Kidney epithelial cell (primary cell): ENCODE data around the gene TMEM59. TPM values are rescaled to one million over a fixed set of nuclear protein-coding genes. Genes with fewer than 3 reads are reported as not detected.

Experiments
- DNase-seq: peaks from one replicate; pipeline ENCODE4 v3.0.0-alpha.2; 2010; ENCODE audit warnings: low read depth
- H3K27me3 ChIP-seq: 2 replicates; pipeline ENCODE4 v1.6.0; 2011; ENCODE audit warnings: low read length; ENCODE audit not compliant: control insufficient read depth, insufficient read depth
- H3K36me3 ChIP-seq: 2 replicates; pipeline ENCODE4 v1.5.1; 2011; ENCODE audit warnings: low read length; ENCODE audit not compliant: control insufficient read depth, insufficient read depth
- H3K4me3 ChIP-seq: 2 replicates; pipeline ENCODE4 v1.5.1; 2011; ENCODE audit warnings: low read depth, mild to moderate bottlenecking, control low read depth, low read length
- CTCF ChIP-seq: IDR thresholded peaks from 2 replicates; pipeline ENCODE4 v1.5.1; 2011; ENCODE audit warnings: mild to moderate bottlenecking, moderate library complexity, low read length, control low read depth, inconsistent platforms; ENCODE audit not compliant: insufficient read depth, poor library complexity, severe bottlenecking
- total RNA-seq: library from RNA; depleted of rRNA; stranded (reverse); fragments of >200 nt; gene quantifications from 2 replicates; pipeline ENCODE4 v1.2.3, GENCODE V29; 2015

Gene TMEM59
- total RNA-seq, 1 donor from 2014 or later: 138 TPM

- no peak for DNase-seq
- TF ChIP-seq CTCF: no peak
- H3K36me3 ChIP-seq: no peaks in the 10 kb centered on the region
- H3K27me3 ChIP-seq: peaks cover 42% of the 10 kb centered on the region
- H3K4me3 ChIP-seq: no peak overlapping the region
Measured at GRCh38 chr1:54012008-54012325, 41.0 kb downstream of the TMEM59 start.

- no peak for TF ChIP-seq CTCF
- H3K27me3 ChIP-seq: peaks cover 42% of the 10 kb centered on the region
- DNase-seq: no peak
- H3K36me3 ChIP-seq: no peaks in the 10 kb centered on the region
- no peak overlapping the region for H3K4me3 ChIP-seq
Measured at GRCh38 chr1:54011316-54012007, 41.5 kb downstream of the TMEM59 start.

- H3K27me3 ChIP-seq: peaks cover 42% of the 10 kb centered on the region
- DNase-seq: no peak
- H3K36me3 ChIP-seq: no peaks in the 10 kb centered on the region
- no peak overlapping the region for H3K4me3 ChIP-seq
- TF ChIP-seq CTCF: no peak
Measured at GRCh38 chr1:54010415-54011117, 42.4 kb downstream of the TMEM59 start.

GRCh38 chr1:54009406-54009805 is 43.6 kb downstream of the TMEM59 start:
- DNase-seq: no peak
- no peak for TF ChIP-seq CTCF
- Histone ChIP-seq H3K36me3 (no peaks in the 10 kb centered on the region), H3K27me3 (peaks cover 40% of the 10 kb centered on the region), H3K4me3 (no peak overlapping the region)

- no peak for DNase-seq
- no peaks in the 10 kb centered on the region for H3K36me3 ChIP-seq
- TF ChIP-seq CTCF: no peak
- H3K4me3 ChIP-seq: no peak overlapping the region
- peaks cover 35% of the 10 kb centered on the region for H3K27me3 ChIP-seq
Measured at GRCh38 chr1:54008876-54009275, 44.1 kb downstream of the TMEM59 start.

GRCh38 chr1:54007613-54008012 is 45.4 kb downstream of the TMEM59 start:
- Histone ChIP-seq H3K4me3 (no peak overlapping the region), H3K27me3 (peaks cover 24% of the 10 kb centered on the region), H3K36me3 (no peaks in the 10 kb centered on the region)
- TF ChIP-seq CTCF: no peak
- no peak for DNase-seq
